Activated CD4-positive, alpha-beta T cell treated with anti-CD3 and anti-CD28 coated beads for 4 hours (primary cell): ENCODE results near the gene KRTAP3-2.
"Not testable (repeated sequence)": the region's sequence is repeated elsewhere in the genome, so short reads cannot be mapped to it uniquely, and the experiment has no call there.

Experiments
- DNase-seq, 2 donors: peaks; one replicate each; pipeline ENCODE4 v3.0.0-alpha.2; 2020

Gene KRTAP3-2

GRCh38 chr17:40999563-40999962 is at the start of gene KRTAP3-2:
Gene KRTAP3-2, minus strand, starts transcription at chr17:40999906. Its CDS starts 53 bp downstream, at chr17:40999853.
- DNase-seq: not testable (repeated sequence)

DNA sequence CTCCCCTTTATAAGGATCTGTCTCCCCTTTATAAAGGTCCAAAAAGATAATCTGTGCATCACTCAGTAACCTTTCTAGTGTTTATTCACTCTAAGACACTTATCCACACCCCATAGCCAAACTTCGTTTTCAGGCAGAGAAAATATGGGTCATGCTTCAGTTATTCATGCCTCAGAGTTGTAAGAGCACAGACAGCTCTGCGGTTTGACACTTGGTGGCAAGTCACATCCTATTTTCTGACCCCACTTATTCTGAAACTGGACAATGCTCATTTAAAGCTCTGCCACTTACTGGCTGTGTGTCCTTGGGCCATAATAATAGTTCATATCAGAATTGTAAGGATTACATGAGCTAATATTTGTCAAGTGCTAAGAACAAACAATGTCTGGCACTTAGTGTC is 49.4 kb upstream of the KRTAP3-2 start:
- no peak for DNase-seq

- no peak for DNase-seq
Measured at GRCh38 chr17:41048441-41048840, 48.7 kb upstream of the KRTAP3-2 start.

- DNase-seq: not testable (repeated sequence)
Measured at GRCh38 chr17:41046735-41047465, 47.2 kb upstream of the KRTAP3-2 start, which contains the start of gene KRTAP2-1. Gene KRTAP2-1, minus strand, starts transcription at chr17:41047316. Its CDS starts 49 bp downstream, at chr17:41047267.

GRCh38 chr17:41042953-41043352 is 43.2 kb upstream of the KRTAP3-2 start:
- DNase-seq: no peak

DNA sequence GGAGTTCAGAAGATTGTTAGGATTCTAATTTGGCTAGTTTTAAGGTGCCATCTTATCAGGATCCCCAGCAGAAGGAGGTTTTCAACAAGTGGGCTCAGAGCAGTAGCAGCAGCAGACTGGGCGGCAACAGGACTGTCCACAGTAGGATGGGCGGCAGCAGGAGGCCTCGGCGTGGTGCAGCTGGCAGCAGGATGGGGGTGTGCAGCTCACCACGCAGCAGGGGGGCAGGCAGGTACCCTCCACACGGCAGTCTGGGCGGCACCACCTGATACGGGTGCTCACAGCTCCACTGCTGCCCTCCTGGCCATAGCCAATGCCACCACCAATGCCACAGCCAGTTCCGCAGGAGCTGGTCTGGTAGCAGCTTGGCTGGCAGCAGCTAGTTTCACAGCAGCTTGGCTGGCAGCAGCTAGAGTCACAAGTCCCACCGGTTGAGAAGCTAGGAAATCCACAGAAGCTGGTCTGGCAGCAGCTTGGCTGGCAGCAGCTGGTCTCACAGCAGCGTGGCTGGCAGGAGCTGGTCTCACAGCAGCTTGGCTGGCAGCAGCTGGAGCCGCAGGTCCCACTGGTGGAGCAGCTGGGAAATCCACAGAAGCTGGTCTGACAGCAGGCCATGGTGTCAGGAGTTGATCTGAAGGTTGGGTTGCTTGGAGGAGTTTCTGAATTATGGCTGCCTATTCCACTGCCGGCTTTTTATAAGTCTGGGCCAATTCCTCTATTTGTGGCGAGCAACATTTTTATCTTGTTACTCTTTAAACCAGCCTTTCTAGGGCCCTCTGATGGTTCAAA is 41.3 kb upstream of the KRTAP3-2 start, which contains the start of gene KRTAP1-1:
Gene KRTAP1-1 (minus strand): TSS at position 668 of the 789 bp plus-strand sequence. CDS start 53 bp downstream, at position 615.
- not testable (repeated sequence) for DNase-seq

- DNase-seq: no peak
Measured at GRCh38 chr17:41037853-41038350, 38.2 kb upstream of the KRTAP3-2 start.

DNA sequence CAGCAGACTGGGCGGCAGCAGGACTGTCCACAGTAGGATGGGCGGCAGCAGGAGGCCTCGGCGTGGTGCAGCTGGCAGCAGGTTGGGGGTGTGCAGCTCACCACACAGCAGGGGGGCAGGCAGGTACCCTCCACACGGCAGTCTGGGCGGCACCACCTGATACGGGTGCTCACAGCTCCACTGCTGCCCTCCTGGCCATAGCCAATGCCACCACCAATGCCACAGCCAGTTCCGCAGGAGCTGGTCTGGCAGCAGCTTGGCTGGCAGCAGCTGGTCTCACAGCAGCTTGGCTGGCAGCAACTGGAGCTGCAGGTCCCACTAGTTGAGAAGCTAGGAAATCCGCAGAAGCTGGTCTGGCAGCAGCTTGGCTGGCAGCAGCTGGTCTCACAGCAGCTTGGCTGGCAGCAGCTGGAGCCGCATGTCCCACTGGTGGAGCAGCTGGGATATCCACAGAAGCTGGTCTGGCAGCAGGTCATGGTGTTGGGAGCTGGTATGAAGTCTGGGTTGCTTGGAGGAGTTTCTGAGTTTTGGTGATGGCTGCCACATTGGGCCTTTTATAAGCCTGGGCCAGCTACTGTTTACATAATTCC is 34.7 kb upstream of the KRTAP3-2 start, which contains the start of gene KRTAP1-3:
Gene KRTAP1-3 (minus strand): TSS at position 529 of the 590 bp plus-strand sequence. CDS start 53 bp downstream, at position 476.
- DNase-seq: not testable (repeated sequence)

DNA sequence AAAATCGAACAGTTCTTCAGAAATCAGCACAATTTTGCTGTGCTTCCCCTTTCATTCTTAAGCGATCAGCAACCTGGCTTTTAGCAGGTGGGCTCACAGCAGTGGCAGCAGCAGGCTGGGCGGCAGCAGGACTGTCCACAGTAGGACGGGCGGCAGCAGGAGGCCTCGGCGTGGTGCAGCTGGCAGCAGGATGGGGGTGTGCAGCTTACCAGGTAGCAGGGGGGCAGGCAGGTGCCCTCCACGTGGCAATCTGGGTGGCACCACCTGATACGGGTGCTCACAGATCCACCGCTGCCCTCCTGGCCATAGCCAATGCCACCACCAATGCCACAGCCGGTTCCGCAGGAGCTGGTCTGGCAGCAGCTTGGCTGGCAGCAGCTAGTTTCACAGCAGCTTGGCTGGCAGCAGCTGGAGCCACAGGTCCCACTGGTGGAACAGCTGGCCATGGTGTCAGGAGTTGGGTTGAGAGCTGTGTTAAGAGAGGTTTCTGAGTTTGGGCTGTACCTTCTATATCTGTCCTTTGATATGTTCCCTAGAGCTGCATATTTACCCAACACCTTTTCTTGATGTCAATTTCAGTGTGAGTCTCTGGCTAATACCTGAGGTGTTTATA is 30.0 kb upstream of the KRTAP3-2 start, which contains the start of gene KRTAP1-4:
Gene KRTAP1-4 (minus strand): TSS at position 563 of the 613 bp plus-strand sequence. CDS start 117 bp downstream, at position 446.
- DNase-seq: no peak

DNA sequence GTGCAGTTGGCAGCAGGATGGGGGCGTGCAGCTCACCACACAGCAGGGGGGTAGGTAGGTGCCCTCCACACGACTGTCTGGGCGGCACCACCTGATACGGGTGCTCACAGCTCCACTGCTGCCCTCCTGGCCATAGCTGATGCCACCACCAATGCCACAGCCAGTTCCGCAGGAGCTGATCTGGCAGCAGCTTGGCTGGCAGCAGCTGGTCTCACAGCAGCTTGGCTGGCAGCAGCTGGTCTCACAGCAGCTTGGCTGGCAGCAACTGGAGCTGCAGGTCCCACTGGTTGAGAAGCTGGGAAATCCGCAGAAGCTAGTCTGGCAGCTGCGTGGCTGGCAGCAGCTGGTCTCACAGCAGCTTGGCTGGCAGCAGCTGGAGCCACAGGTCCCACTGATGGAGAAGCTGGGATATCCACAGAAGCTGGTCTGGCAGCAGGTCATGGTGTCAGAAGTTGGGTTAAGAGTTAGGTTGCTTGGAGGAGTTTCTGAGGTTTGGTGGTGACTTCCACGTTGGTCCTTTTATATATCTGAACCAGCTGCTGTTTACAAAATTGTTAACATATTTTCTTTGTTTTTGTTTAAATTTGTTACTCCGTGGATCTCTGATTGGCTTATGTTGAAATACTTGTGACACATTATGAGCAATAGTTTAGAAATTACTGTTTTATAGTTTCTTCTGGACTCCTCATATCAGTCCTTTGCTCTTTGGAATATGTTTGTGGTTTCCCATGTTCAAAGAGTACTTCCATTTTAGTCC is 27.2 kb upstream of the KRTAP3-2 start, which contains the start of gene KRTAP1-5:
Gene KRTAP1-5 (minus strand): TSS at position 494 of the 757 bp plus-strand sequence. CDS start 53 bp downstream, at position 441.
- no peak for DNase-seq

- DNase-seq: no peak
Measured at GRCh38 chr17:41024697-41025096, 25.0 kb upstream of the KRTAP3-2 start.

GRCh38 chr17:41020336-41020735 is 20.6 kb upstream of the KRTAP3-2 start:
- no peak for DNase-seq

DNA sequence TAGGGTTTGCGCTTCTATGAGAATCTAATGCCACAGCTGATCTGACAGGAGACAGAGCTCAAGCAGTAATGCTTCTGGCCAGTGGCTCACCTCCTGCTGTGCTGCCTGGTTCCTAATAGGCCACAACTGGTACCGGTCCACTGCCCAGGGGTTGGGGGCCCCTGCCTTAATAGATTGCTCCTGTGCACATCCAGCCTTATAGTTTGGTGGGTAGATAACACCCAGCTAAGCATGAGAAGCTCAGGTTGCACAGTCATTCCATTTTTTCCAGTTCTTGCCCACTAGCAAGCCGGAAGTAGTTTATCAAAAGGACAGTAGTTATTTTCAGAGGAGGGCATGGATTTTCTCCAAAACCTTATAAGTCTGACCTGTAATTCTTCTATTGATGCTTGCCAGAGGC is 19.7 kb upstream of the KRTAP3-2 start:
- no peak for DNase-seq

DNA sequence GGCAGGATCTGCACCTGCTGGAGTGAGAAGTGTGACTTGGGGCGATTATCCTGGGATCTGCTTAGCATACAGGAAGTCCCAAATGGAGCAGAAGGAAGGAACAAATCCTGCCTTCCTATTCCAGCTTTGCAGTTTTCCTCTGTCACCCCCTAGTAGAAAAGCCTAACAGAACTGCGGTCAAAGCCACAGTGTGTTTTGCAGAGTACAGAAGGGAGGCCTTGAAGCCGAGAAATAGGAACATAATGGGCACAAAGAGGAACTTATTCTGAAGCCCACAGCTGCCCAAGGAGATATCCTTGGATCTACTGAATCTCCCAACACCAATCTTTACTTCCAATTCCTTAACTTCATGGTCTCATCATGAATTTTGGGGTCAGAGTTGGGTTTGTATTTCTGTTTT is 18.8 kb upstream of the KRTAP3-2 start:
- DNase-seq: no peak

DNA sequence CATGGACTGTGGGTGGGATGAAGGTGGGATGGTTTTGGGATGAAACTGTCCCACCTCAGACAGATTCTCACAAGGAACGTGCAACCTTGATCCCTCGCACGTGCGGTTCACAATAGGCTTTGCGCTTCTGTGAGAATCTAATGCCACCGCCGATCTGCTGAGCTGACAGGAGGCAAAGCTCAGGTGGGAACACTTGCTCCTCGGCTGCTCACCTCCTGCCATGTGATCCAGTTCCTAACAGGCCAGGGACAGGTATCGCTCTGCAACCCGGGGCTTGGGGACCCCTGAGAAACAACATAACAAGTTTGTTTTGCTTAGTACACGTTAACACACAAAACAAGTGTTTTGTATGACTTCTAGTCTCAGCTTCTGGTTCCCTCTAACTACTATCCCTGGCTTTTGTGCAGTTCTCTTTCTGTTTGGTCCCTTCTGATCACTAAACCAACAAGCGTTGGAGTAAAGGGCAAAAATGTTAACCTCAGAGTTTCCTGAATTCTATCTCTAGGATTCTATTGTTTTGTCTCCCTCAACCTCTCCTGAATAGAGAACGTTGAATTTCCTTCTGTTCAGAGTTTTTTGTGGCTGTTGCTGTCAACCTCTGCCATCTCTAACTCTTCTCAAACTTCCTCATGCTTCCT is 17.0 kb upstream of the KRTAP3-2 start:
- DNase-seq: no peak

- no peak for DNase-seq
Measured at GRCh38 chr17:41015454-41015853, 15.7 kb upstream of the KRTAP3-2 start.

DNA sequence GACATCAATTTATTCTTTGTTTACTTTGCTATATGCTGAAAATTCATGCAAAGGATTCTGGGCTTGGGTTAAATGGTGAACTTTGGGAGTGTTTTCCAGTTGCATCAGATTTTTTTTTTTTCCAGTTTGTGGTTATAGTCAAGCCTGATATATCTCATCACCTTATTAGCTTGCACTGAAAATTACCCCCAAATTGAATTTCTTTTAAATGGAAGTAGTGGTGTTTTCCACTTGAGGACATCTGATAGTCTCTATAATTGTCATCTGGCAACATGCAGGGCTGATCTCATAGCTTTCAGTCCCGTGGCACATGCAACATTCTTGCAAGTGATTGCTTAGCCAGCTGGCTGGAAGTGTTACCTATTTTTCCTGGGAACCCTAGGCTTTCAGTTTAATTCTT is 13.9 kb upstream of the KRTAP3-2 start:
- no peak for DNase-seq

DNA sequence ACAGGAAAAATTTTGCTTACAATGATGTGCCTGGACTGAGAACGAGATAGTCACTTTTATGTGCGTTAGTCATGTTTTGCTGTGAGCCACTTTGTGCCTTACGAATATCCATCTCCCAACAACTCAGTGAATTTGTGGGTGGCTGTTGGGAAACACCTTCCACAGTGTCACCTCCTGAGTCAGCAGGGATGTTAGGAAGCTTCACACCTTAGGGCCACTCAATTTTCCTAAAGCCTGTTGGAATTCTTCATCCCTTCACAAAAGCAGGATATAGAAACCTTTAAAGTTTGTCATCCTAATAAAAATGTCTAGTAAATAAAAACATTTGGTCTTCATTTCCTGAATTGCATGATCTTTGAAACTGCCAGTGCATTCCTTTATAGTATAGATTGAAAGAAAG is 13.5 kb upstream of the KRTAP3-2 start:
- DNase-seq: no peak

DNA sequence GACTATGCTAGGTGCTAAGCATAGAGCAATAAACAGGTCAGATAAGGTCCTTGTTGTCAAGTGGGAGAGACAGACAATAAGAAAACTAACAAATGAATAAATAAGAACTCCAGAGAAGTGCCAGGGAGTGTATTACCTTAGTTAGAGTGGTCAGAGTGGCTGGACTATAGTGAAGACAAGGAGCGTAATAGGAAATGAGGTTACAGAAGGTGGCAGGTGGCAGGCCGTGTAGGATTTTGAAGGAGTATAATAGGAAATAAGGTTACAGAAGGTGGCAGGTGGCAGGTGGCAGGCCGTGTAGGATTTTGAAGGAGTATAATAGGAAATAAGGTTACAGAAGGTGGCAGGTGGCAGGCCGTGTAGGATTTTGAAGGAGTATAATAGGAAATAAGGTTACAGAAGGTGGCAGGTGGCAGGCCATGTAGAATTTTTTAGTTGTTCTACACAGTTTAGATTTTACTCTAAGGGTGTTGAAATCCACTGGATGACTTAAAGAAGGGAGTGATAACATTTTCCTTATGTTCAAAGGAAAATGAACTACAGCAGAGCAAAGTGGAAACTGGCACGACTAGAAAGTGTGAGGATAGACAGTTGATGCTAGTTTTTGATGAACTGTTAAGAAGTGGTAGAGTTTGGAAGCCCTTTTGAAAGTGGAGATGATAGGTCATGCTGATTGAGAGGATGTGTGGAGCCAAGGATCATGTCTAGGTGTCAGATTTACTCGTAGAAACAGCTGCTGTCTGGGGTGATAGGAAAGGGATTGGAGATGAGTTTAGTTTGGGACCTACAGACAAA is 12.8 kb upstream of the KRTAP3-2 start:
- no peak for DNase-seq

- DNase-seq: no peak
Measured at GRCh38 chr17:41010441-41010840, 10.7 kb upstream of the KRTAP3-2 start.
